GM19238 (cell line): Measurements from ENCODE around the gene GALNT18.

Experiments
- DNase-seq: peaks from one replicate; pipeline ENCODE4 v3.0.0; 2011; ENCODE audit warnings: low spot score; ENCODE audit not compliant: insufficient read length

The GALNT18 gene

DNA sequence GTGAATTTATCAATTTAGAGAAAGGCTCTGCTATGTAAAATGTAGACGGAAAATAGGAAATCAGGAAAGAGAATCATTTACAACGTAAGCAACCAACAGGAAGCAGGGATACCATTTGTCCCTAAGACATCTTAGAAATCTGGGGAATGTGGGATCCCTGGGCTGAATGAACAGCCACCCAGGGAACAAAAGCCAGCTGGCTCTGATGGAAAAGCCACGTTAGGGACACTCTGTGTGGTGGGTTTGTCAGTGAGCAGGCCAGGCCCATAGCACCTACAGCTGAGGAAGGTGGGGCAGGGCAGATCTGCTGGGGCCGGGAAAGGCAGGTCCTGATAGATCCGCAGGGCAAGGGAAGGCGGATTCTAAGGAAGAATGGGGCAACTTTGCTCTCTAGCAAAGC lies 181.7 kb downstream of the GALNT18 start:
- no peak for DNase-seq

DNA sequence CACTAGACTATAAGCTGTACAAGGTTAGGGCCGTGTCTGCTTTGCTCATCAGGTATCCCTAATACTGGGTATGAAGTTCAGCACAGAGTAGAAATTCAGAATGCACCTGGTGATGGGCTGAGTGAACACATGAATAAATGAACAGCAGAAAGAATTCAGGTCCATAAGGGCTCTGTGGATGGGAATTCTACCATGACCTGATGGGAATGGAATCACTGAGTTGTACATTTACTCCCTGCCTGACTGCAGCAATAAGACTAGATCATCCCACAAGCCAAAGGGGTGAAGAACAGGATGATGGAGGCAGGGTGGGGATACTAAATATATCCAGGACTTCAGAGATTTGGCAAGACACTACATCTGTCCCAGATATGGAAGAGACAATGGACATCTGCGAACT lies 182.2 kb downstream of the GALNT18 start:
- DNase-seq = no peak

DNA sequence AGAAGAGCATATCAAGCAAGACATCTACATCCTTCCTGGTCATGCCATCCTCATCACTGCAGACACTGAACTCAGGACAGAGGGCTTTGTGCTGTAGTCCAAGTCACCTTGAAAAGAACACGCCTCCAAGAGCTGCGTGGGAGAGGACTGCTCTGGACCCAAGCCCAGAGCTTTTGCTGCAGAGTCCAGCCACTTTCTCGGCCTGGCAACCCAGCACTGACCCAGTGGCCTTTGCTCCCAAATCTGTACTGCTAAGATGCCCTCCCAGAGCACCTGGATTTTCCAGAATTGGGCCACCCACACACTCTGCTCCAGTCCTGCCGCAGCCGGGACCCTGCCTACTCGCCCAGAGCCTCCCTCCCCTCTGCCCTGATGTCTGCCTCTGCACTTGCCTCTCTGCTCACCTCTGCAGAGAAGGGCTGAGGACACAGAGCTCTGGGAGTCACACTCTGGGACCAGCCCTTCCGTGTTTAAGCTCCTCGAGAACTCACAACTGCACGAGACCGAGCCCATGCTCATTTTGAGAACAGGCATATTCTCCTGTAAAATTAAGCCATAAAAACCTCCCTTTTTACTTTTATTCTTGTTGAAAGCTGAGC lies 185.0 kb downstream of the GALNT18 start:
- no peak for DNase-seq

DNA sequence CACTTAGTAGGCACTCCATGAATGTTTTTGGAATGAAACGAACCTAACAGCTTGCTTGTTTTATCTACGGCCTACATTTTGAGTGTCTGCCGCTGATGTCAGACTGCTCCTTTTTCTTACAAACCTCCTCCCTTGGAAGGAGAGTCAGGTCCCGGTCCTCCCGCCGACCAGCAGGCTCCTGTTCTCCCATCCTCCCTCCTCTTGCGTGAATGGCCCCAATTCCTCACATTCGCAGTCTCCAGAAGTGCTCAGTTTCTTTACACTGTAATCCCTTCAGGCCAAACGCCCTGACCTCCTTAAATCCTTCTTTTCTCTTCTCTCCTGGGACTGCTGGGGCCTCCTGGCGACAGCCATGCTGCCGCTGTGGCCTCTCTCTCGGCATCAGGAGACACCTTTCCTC lies 186.2 kb downstream of the GALNT18 start:
- no peak for DNase-seq

DNA sequence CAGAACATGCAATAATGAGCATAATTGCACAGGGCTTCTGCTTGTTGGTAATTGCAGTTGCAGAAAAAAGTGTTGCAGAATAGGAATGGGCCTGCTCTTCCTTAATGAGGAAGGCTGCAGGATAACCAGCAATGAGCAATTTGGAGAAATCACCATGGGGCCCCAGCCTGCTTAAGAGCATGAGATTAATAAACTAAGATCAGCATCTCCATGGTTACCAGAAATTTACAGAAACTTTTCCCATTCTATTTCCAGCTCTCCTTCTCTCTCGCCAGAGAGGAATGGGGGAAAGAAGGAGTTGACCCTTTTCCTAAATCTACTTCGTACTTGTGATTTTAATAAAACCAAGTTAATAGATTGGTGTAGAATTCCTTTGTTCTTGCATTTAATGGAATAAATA lies 187.8 kb downstream of the GALNT18 start:
- no peak for DNase-seq

DNA sequence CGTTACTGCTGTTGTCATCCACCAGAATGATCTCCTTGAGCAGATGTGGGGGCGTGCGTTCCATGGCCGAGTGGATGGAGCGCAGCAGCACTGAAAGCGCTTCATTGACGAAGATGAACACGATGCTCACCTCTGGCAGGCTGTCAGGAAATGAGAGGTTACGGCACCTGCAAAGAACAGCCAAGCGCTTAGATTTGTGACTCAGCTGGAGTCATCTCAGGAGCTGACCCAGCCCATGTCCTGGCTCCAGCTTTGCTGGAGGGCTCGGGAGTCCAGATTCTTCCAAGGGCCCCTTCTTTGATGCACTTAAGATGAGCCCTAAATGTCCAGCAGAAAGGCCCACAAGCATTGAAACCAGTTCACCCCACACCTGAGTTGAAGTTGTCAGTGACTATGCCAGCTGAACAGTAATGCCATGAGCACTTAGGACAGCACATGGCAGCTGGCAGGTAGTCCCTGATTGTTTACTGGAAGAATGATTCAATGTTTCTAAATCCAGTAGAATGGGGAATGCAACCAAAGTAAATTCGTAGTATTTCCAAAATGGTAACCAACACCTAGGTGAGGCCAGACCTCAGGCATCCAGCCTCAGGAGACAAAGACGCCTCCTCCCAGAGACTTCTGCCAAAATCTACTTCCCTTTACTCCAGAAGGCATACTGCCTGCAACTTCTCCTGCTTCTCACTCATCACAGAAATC lies 189.0 kb downstream of the GALNT18 start:
- DNase-seq = no peak

DNA sequence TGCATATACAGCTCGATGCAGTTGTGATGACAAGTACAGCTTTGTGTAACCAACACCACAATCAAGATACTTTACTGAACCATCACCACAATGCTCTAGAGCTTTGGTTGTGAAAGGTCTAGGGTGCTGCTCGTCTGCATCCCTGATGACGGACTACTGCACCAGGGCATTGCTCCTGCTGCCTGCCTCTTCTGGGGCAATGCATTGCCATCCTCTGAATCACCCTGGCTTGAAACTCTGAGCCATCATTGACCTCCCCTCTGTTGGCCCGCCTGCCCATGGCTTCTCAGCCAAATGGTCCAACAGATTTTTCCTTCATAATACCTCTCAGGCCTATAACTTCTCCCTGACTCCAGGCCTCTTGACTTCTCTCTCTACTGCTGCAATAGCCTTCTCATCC lies 191.4 kb downstream of the GALNT18 start:
- no peak for DNase-seq

DNA sequence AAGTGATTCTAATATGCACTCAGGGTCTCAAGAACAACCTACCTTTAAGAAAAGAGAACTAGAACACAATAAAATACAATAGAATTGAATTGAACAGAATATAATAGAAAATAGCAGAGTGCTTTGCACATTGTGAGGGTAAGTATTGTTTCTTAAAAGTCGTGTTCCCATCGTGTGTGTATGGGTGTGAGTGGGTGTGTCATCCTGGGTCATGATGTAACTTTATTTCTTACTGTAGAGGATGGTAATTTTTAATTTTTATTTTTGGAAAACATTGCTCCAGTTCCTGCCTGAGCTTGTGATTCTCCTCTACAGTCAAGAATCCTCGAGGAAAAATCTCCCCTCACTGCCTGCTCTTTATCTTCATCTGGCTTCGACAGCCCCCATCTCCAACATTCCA lies 193.1 kb downstream of the GALNT18 start:
- no peak for DNase-seq

DNA sequence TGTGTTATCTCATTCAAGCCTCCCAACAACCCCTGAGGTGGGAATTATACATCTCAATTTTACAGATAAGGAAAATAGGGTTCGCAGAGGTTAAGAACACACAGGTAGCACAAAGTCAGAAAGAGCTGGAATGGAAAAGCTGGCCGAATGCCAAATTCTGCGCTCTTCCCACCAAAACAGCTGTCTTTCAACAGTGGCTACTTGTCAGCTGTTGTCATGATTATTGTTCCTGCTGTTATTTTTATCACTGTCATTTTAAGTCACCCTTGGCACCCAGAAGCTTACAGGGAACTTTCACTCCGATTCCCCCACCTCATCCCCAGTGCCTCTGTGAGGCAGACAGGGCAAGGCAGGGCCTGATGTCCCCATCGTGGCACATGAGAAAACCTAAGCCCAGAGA lies 194.3 kb downstream of the GALNT18 start:
- no peak for DNase-seq

DNA sequence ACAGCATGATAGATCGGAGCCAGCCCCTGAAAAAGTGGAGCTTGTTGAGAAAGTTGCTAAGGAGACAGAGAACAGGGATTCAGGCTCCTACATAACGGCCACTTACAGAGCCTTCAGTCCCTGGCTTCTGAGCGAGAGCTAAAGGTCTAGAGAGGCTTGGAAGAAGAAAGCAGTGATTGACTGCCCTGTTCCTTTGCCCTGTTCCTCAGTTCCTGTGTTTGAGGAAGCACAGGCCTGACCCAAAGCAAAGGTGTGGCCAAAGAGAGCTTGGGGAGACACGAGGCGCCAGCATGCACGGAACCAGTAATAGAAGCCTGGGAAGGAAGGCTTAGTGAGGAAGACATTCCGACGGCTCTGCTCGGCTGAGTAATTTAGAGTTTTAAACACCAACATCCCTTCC lies 194.7 kb downstream of the GALNT18 start:
- no peak for DNase-seq

DNA sequence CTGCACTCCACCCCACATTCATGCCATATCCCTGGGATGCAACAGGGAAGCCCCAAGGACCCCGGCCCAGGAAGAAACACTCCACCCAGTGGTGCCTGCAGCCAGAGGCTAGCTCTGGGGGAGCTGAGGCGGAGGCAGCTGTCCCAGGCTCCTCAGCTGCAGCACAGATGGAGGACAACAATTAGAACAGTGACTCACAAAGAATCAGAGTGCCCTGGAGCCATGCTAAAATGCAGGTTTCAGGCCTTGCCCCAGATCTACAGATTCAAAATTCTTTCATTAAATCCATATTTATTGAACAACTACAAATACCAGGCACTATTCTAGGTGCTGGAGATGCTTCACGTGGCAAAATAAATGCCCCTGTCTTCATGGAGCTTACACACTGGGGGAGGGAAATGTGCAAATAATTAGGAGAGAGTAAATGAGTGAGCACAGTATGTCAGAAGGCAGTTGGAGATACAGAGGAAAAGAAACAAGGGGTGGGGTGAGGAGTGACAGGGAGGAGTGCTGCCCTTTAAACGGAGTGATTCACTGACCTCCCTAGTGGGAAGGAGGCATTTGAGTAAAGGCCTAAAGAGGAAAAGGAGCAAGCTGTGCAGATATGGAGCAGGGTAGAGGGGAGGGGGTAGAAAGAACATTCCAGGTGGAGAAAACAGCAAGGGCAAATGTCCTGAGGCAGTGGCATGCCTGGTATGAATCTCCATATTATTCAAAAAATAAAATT lies 195.4 kb downstream of the GALNT18 start:
- DNase-seq = no peak

DNA sequence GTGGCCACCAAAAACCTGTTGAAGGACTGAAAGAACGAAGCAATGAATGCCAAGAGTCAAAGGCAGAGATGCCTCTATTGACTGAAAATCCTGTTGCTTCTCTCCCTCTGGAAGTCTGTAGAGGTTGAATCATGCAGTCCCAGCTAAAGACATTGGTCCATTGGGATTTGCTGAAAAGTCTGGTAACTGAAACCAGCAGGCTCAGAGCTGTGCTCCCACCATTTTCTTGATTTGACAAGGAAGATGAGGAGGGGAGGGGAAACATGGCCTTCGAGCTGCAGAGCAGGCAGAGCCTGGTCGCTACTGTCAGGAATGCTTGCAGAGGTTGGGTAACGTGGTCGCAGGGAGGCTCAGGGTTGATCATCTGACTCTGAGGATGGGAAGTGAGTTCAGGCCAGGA lies 196.0 kb downstream of the GALNT18 start:
- DNase-seq = no peak

DNA sequence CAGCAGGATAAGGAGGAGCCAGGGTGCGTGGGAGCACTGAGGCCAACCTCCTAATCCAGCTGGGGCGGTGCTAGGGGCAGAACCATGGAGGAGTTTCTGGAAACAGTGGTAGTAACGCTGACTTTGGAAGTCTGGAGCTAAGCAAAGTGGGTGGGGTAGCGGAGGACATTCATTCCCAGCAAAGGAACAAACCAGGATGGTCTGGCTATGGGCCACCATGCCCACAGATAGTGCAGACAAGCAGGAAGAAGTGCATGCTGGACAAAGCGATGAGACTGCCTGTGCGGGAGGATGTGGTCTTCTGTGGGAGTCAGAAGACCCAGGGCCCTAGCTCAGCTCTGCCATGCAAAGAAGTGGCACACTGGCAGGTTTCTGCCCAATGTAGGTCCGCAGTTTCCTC lies 197.1 kb downstream of the GALNT18 start:
- no peak for DNase-seq

DNA sequence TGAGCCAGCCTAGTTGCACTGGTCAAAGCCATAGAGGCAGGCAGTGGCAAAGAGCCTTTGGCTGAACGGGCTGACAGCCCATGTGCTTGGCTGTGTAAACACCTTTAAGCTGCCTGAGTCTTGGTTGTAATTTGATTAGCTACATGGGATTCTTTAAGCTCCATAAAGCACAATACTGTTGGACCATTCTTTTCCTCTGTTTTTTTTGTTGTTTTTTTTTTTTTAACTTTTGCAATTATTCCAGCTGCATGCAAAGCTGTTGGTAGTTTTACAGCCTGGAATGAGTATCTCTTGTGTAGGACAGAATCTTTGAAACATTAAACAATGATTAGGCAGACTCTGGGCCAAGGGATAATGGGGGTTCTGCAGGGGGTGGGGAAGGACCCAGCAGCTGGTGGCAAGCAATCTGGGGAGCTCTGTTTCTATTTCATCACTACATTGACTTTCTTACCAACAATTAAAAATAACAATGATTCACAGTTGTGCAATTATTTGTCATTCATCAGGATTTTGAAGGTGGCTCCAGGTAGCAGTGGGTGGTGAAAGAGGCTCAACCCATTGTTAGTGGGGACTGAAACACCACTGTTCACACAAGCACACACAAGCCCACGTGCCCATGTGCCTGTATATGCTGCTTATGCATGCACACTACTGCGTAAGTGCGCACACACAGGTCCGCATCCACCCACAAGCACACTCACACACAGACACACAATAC lies 199.2 kb downstream of the GALNT18 start:
- no peak for DNase-seq

DNA sequence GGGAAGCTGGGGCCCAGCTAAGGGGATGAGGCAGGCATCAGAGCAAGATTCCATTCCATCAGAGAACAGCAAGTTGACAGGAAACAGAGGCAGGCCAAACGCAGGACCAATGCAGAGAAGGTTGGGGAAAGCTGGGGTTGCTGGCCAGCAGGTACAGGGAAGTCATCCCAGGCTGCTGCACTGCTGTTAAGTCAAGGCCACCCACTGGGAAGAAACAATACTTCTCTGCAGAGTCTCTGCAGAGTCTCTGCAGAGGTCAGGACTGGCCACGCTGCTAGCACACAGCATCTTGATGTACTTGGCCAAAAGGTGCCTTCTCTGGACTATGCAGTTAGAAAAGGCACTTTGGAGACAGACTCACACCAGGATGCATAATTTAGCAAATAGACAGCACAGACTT lies 200.3 kb downstream of the GALNT18 start:
- DNase-seq = no peak

DNA sequence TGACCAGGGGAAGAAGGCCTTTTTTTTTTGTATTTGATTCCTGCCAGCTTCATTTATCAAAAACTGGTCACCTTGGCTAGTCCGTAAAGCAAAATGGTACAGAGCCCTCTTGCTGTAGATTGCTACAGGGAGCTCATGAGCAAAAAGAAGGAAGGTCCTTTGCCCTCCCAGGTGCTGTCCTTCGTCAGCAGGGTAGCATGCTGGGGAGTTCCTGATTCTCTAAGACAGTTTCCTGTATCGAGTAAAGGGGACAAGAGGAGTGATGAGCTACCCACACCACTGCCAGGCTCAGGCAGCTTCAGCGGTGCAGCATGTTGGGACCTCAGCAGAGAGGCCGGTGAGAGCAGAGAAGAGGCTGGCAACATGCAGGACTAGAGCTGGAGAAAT lies 200.9 kb downstream of the GALNT18 start:
- DNase-seq = no peak

DNA sequence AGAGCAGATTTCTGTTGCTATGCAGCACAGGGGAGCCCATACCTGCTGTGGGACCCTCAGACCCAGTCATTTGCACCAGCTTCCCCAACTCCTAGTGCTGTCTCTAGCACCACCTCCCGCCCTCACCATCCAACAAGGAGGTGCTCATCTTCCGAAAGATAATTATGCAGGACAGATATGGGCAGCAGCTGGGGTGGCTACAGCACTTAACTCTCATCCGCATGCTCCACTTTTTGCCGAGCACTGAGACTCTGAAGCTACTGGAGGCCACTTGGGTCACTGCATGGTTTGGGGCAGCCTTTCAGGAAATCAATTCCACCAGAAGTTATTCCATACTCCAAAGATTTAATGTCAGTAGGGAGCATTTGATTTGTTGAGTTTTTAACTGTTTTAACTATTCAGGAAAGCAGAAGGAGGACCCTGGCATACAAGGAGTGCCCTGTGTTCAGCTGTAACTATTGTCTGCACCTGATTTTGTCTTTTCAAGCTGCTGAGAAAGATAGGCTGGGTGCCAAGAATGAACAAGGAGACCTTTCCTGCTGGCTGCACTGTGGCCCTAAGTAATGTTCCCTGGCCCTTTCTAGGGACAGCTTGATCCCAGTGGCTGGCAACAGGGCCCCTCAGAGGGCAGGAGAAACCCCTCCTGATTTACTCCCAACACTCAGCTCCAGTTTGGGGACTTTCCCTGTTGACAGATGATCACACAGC lies 201.5 kb downstream of the GALNT18 start:
- no peak for DNase-seq

DNA sequence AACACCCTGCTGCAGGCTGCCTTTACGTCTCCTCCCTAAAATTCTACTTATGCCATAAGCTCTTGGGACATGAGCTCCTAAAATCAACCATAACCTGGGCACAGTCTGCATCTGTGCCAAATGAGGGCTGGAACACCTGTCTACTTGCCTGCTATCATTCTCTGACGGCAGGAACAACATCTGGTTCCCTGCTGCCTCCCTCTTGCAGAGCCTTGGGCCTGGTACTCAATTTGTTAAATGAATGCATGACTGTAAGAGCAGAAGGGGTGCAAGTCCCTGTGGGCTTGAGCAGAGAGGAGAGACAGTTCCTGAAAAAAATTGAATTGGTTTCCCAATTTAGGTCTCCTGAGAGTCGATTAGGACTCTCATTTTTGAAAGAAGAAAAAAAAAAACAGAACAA lies 202.1 kb downstream of the GALNT18 start:
- no peak for DNase-seq

DNA sequence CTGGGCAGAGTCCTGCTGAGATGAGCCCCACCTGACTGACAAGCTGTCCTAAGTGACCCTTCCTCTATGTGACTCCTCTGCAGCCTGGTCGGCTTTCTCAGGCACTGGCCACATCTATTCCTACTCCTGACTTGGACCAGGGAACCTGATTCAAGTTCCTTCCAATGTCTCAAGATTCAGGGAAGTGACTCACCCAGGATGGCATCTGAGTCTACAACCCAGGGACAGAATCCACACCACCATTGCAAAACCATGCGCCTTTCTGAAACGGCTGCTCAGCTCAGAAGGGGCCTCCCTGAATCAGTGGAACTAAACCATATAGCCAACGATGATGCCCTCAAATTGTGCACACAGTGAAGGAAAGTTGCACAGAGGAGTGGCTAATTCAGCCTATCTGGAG lies 204.9 kb downstream of the GALNT18 start:
- no peak for DNase-seq

DNA sequence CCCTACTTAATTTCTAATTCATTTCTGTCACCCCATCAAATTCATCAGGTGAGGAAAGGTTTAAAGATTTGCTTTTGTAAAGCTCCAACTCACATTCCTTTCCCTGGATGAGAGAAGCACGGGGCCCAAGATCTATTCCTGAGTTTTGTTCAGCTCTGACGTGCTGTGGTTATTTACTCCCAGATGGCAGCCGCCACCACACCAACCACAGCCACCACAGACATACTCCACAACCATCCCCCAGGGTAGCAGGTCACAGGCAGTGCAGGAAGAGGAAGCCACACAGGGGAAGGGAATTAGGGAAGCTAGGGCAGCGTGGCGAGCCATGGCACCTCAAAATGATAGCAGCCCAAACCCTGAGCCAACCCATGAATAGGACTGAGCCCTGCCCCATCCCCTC lies 205.3 kb downstream of the GALNT18 start:
- no peak for DNase-seq

DNA sequence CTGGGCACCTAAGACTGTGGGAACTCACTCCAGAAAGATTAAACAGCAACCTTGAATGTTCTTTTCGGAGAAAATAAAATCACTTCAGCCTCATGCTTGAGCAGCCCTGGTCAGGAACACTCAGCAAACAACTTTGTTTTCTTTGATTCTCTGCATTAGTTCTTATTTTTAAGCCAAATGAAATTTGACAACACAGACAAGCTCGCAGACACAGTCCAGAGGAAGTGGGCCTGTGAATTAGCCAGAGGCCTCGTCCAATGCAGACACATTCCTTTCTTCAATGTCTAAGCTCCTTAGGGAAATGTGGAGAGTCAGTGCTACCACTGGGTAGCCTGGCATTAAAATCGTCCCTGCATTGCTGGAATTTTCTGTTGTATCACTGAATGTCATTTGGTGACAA lies 205.9 kb downstream of the GALNT18 start:
- DNase-seq = no peak

DNA sequence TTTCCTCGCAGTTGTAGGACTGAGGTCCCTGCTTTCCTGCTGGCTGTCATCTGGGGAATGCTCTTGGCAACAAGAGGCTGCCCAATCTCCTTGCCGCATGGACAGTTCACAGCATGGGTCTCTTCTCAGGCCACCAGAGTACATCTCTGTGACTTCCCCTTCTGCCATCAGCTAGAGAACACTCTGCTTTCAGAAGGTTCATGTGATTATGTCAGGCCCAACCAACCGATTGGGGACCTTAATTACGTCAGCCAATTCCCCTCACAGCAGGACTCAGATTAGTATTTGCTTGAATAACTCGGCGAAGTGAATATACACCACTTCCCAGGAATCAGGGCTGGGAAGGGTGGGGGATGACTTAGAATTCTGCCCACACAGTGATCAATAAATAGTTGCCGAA lies 206.8 kb downstream of the GALNT18 start:
- DNase-seq = no peak
